Heart right ventricle (tissue), 16 donors: Measurements from ENCODE around the gene VPS41. TPM values are rescaled to one million over a fixed set of nuclear protein-coding genes. Genes with fewer than 3 reads are reported as not detected.
A peak's percentile ranks its signal among the peaks of the same experiment; 100 is the strongest.

ENCODE experiments used
- ATAC-seq, 8 donors: fragments of 200-7000 bp; cut with Tn5 transposase; one replicate each; pipeline ENCODE4 v1.9.1; 2020; ENCODE audit warnings: mild to moderate bottlenecking in 8 of 8, moderate library complexity in 8 of 8, moderate number of reproducible peaks in 1 of 8
- DNase-seq, 2 donors: peaks; one replicate each; pipeline ENCODE4 v3.0.0-alpha.2; 2020
- H3K27ac ChIP-seq, 10 donors: fragments of 200-600 bp; sonication (generic) in 2 of 10; one replicate each; pipeline versions ENCODE4 v1.5.0 to v1.8.0; 2020 to 2022; ENCODE audit warnings: mild to moderate bottlenecking in 3 of 10
- H3K27me3 ChIP-seq, 7 donors: fragments of 200-600 bp; one replicate each; pipeline ENCODE4 v1.8.0; 2021 to 2022; ENCODE audit warnings: mild to moderate bottlenecking in 2 of 7
- H3K36me3 ChIP-seq, 9 donors: fragments of 200-600 bp; sonication (generic) in 1 of 9; one replicate each; pipeline versions ENCODE4 v1.5.0 to v1.8.0; 2020 to 2022; ENCODE audit warnings: mild to moderate bottlenecking in 2 of 9
- H3K4me1 ChIP-seq, 9 donors: fragments of 200-600 bp; sonication (generic) in 1 of 9; one replicate each; pipeline versions ENCODE4 v1.5.0 to v1.8.0; 2020 to 2022; ENCODE audit warnings: mild to moderate bottlenecking in 4 of 9
- H3K4me3 ChIP-seq, 10 donors: fragments of 200-600 bp; sonication (generic) in 2 of 10; one replicate each; pipeline versions ENCODE4 v1.5.0 to v1.8.0; 2020 to 2022; ENCODE audit warnings: mild to moderate bottlenecking in 7 of 10, moderate library complexity in 2 of 10
- H3K9me3 ChIP-seq, 11 donors: fragments of 200-600 bp in 10 of 11; sonication (generic) in 2 of 11; one replicate each; pipeline versions ENCODE4 v1.5.0 to v1.8.0; 2013 to 2022; ENCODE audit warnings: mild to moderate bottlenecking in 2 of 11, control low read depth in 1 of 11, moderate library complexity in 1 of 11
- CTCF ChIP-seq, 9 donors: fragments of 200-600 bp; sonication (generic) in 2 of 9; IDR thresholded peaks; one replicate each; pipeline versions ENCODE4 v1.5.0 to v1.8.0; 2021 to 2022; ENCODE audit warnings: antibody characterized with exemption in 9 of 9, mild to moderate bottlenecking in 5 of 9, moderate library complexity in 1 of 9
- WGBS, 2 donors: extraction: QIAGEN DNeasy Blood & Tissue Kit; methylation state at CpG; one replicate each; pipeline ENCODE4 v1.1.7; 2013; ENCODE audit warnings: inconsistent platforms in 1 of 2; 5-methylcytosine and 5-hydroxymethylcytosine counted together
- intact Hi-C, 10 donors: fragments of 100-400 bp; cut with DNase I; formaldehyde crosslinking; loops; one replicate each; pipeline versions ENCODE4 v1.11.1 to v1.14.2; 2022
- polyA plus RNA-seq, 2 donors: library from polyadenylated mRNA; stranded (reverse); fragments of 200-250 nt; gene quantifications; one replicate each; pipeline ENCODE4 v1.2.3, GENCODE V29; 2013
- total RNA-seq, 10 donors: library from RNA; stranded (reverse); fragmentation: NEBNext Ultra II Directional in 3 of 10; extraction: Animal tissue kit (Norgen Biotek cat#: 25700) in 3 of 10; gene quantifications; one replicate each; pipeline versions ENCODE4 v1.2.1 to v1.2.4, GENCODE V29; 2021 to 2023
- donor health status: Arrhythmogenic right ventricular cardiomyopathy.
- donor health status: ischemic (EF 13 %, LVEDD 7.1; RV severe dilation, severe dysfunction).
- donor health status: healthy with polysubstance abuse.
- donor health status: DM: no; HTN: yes; CAD: no.
- donor health status: DM: no; HTN: no; CAD: no.
- donor health status: ischemic (EF 25% LVEDD 6.9; RV normal size, moderate dysfunction).
- donor health status: ischemic (EF 25% LVEDD 5.7; RV mildly dilated, moderate dysfunction).
- donor health status: healthy.
- donor health status: DM: yes; HTN: yes; CAD: no.
- donor health status: Ischemic cardiomyopathy.
- donor health status: ischemic (EF 35%, LVEDD 5.7; RV mildly dilated, moderate dysfunction).
- donor health status: nonischemic (EF 11% LVEDD 7.7; RV severe dilation, severe dysfunction).
- donor health status: DM: yes; HTN: yes; CAD: no.
- donor health status: PGD.
- donor health status: ischemic (EF 29% LVEDD 5.4; RV normal size, mild dysfunction).
- donor health status: nonischemic (EF 23%, LVEDD 6.1; RV moderate dilation, normal function).

Gene VPS41
- total and polyA plus RNA-seq, 12 donors: 7.1 to 60.7 (median 48.0) TPM

- H3K36me3 ChIP-seq: no peaks in the 10 kb centered on the region
- TF ChIP-seq CTCF (IDR thresholded peaks at IDR 0.05): no peak
- no peak for ATAC-seq
- no peak overlapping the region for H3K27ac ChIP-seq
- H3K4me3 ChIP-seq: no peak overlapping the region
- no peaks in the 10 kb centered on the region for H3K27me3 ChIP-seq
- no peak for DNase-seq
- intact Hi-C loops: no loop called here
- H3K4me1 ChIP-seq: peaks cover 0 to 31% (median 12%) of the 10 kb centered on the region in 9 donors
- H3K9me3 ChIP-seq: no peaks in the 10 kb centered on the region
- WGBS, 2 donors: 86 to 90% methylated on average over 5 of the region's 5 CpGs
Observed at GRCh38 chr7:38677981-38678697, 230.9 kb downstream of the VPS41 start.

- DNase-seq: no peak
- WGBS, 2 donors: 56 to 57% methylated on average over 8 of the region's 8 CpGs
- H3K27ac ChIP-seq: peak overlapping the region in 1 of 10 donors; percentile 27
Observed at GRCh38 chr7:38675494-38676106, 233.4 kb downstream of the VPS41 start.

GRCh38 chr7:38674513-38674912 is 234.5 kb downstream of the VPS41 start:
- no peak overlapping the region for H3K4me3 ChIP-seq
- peak overlapping the region in 2 of 10 donors; percentile 33 to 71 for H3K27ac ChIP-seq
- H3K36me3 ChIP-seq: no peaks in the 10 kb centered on the region
- no peak for ATAC-seq
- H3K4me1 ChIP-seq: peaks cover 0 to 34% (median 0%) of the 10 kb centered on the region in 9 donors
- TF ChIP-seq CTCF (IDR thresholded peaks at IDR 0.05): no peak
- no peak for DNase-seq
- WGBS, 2 donors: 68 to 71% methylated on average over 1 of the region's 1 CpG
- H3K9me3 ChIP-seq: no peaks in the 10 kb centered on the region
- no peaks in the 10 kb centered on the region for H3K27me3 ChIP-seq
- intact Hi-C loops: no loop called here

More at GRCh38 chr7:38675494-38676106, 233.4 kb downstream of the VPS41 start:
- Histone ChIP-seq H3K27me3 (no peaks in the 10 kb centered on the region), H3K4me1 (peaks cover 0 to 37% (median 0%) of the 10 kb centered on the region in 9 donors), H3K4me3 (no peak overlapping the region), H3K9me3 (no peaks in the 10 kb centered on the region), H3K36me3 (no peaks in the 10 kb centered on the region)
- ATAC-seq: peak in 1 of 8 donors; percentile 34
- intact Hi-C loops: no loop called here
- TF ChIP-seq CTCF (IDR thresholded peaks at IDR 0.05): no peak

GRCh38 chr7:38673795-38674194 is 235.2 kb downstream of the VPS41 start:
- intact Hi-C loops: no loop called here
- no peaks in the 10 kb centered on the region for H3K9me3 ChIP-seq
- no peak for DNase-seq
- TF ChIP-seq CTCF (IDR thresholded peaks at IDR 0.05): no peak
- no peaks in the 10 kb centered on the region for H3K27me3 ChIP-seq
- peak overlapping the region in 2 of 10 donors; percentile 33 to 71 for H3K27ac ChIP-seq
- no peaks in the 10 kb centered on the region for H3K36me3 ChIP-seq
- WGBS, 2 donors: 62 to 76% methylated on average over 3 of the region's 3 CpGs
- peak in 4 of 8 donors; percentile 4 to 72 (median 50) for ATAC-seq
- peaks cover 0 to 32% (median 0%) of the 10 kb centered on the region in 9 donors for H3K4me1 ChIP-seq
- H3K4me3 ChIP-seq: no peak overlapping the region

Other genes starting within 250 kb of the VPS41 start
- gene POU6F2, start 68.7 kb upstream of the VPS41 start, total RNA-seq: under 1 TPM; 0.08 to 0.83 (median 0.41) TPM
- gene POU6F2, start 68.7 kb upstream of the VPS41 start, polyA plus RNA-seq: under 1 TPM; under 0.01 to 0.07 TPM